ENCODE results near the gene FAM47C. TPM values are rescaled to one million over a fixed set of nuclear protein-coding genes. Genes with fewer than 3 reads are reported as not detected.
"Not testable (repeated sequence)": the region's sequence is repeated elsewhere in the genome, so short reads cannot be mapped to it uniquely, and the experiment has no call there.

Gene FAM47C
- total and polyA plus RNA-seq, 5 donors, result not detected

GRCh38 chrX:37000140-37000539 lies 8.0 kb upstream of the FAM47C start:
- 48% methylated on average over 9 of the region's 9 CpGs for WGBS
- no peak for ATAC-seq

GRCh38 chrX:37010496-37010895 lies 2.3 kb downstream of the FAM47C start:
- 94% methylated on average over 22 of the region's 22 CpGs for WGBS
- H3K4me1 ChIP-seq (ENCODE audit: control insufficient read depth, insufficient read depth, low read length), result no peaks in the 10 kb centered on the region
- no peak overlapping the region for H3K4me3 ChIP-seq (ENCODE audit: low read length)
- ATAC-seq (no peak), DNase-seq (peak in 1 of 3 donors; percentile 27)
- intact Hi-C loops (cut with DNase I), result no loop called here
- H3K9me3 ChIP-seq (ENCODE audit: control insufficient read depth, low read length), result no peaks in the 10 kb centered on the region
- no peak overlapping the region for H3K27ac ChIP-seq (ENCODE audit: low read length)
- H3K27me3 ChIP-seq (ENCODE audit: control insufficient read depth, insufficient read depth), result no peaks in the 10 kb centered on the region

More at GRCh38 chrX:37000140-37000539, 8.0 kb upstream of the FAM47C start:
- Histone ChIP-seq H3K4me3 (ENCODE audit: low read length) (no peak overlapping the region), H3K4me1 (ENCODE audit: control insufficient read depth, insufficient read depth, low read length) (no peaks in the 10 kb centered on the region), H3K27ac (ENCODE audit: low read length) (no peak overlapping the region), H3K9me3 (ENCODE audit: control insufficient read depth, low read length) (no peaks in the 10 kb centered on the region), H3K27me3 (ENCODE audit: control insufficient read depth, insufficient read depth) (no peaks in the 10 kb centered on the region)
- intact Hi-C loops (cut with DNase I), result no loop called here
- no peak for DNase-seq

GRCh38 chrX:37034260-37034659 lies 26.1 kb downstream of the FAM47C start:
- H3K4me3 ChIP-seq (ENCODE audit: low read length); H3K27me3 ChIP-seq (ENCODE audit: control insufficient read depth, insufficient read depth); ATAC-seq; intact Hi-C loops (cut with DNase I); H3K27ac ChIP-seq (ENCODE audit: low read length); DNase-seq; H3K9me3 ChIP-seq (ENCODE audit: control insufficient read depth, low read length); H3K4me1 ChIP-seq (ENCODE audit: control insufficient read depth, insufficient read depth, low read length): not testable (repeated sequence)
- WGBS, result 50% methylated on average over 1 of the region's 1 CpG

GRCh38 chrX:37036674-37037220 lies 28.6 kb downstream of the FAM47C start:
- H3K9me3 ChIP-seq (ENCODE audit: control insufficient read depth, low read length); H3K4me3 ChIP-seq (ENCODE audit: low read length); ATAC-seq; H3K4me1 ChIP-seq (ENCODE audit: control insufficient read depth, insufficient read depth, low read length); H3K27ac ChIP-seq (ENCODE audit: low read length); intact Hi-C loops (cut with DNase I); DNase-seq; H3K27me3 ChIP-seq (ENCODE audit: control insufficient read depth, insufficient read depth): not testable (repeated sequence)
- 90% methylated on average over 7 of the region's 7 CpGs for WGBS

GRCh38 chrX:37038814-37039213 lies 30.6 kb downstream of the FAM47C start:
- WGBS, result no CpG with 5 or more reads among the region's 1 CpG
- H3K9me3 ChIP-seq (ENCODE audit: control insufficient read depth, low read length); intact Hi-C loops (cut with DNase I): not testable (repeated sequence)

GRCh38 chrX:37042956-37043885 lies 35.1 kb downstream of the FAM47C start:
- WGBS, result 95% methylated on average over 51 of the region's 56 CpGs
- DNase-seq, result peak in 1 of 3 donors; percentile 53
- H3K9me3 ChIP-seq (ENCODE audit: control insufficient read depth, low read length); H3K4me1 ChIP-seq (ENCODE audit: control insufficient read depth, insufficient read depth, low read length); H3K4me3 ChIP-seq (ENCODE audit: low read length); H3K27me3 ChIP-seq (ENCODE audit: control insufficient read depth, insufficient read depth); intact Hi-C loops (cut with DNase I); ATAC-seq; H3K27ac ChIP-seq (ENCODE audit: low read length): not testable (repeated sequence)

More at GRCh38 chrX:37038814-37039213, 30.6 kb downstream of the FAM47C start:
- not testable (repeated sequence) for H3K27ac ChIP-seq (ENCODE audit: low read length); H3K27me3 ChIP-seq (ENCODE audit: control insufficient read depth, insufficient read depth); DNase-seq; ATAC-seq; H3K4me3 ChIP-seq (ENCODE audit: low read length); H3K4me1 ChIP-seq (ENCODE audit: control insufficient read depth, insufficient read depth, low read length)

GRCh38 chrX:37047776-37048175 lies 39.6 kb downstream of the FAM47C start:
- no peak for ATAC-seq
- intact Hi-C loops (cut with DNase I), result no loop called here
- Histone ChIP-seq H3K4me1 (ENCODE audit: control insufficient read depth, insufficient read depth, low read length) (no peaks in the 10 kb centered on the region), H3K4me3 (ENCODE audit: low read length) (no peak overlapping the region), H3K27ac (ENCODE audit: low read length) (no peak overlapping the region), H3K27me3 (ENCODE audit: control insufficient read depth, insufficient read depth) (no peaks in the 10 kb centered on the region), H3K9me3 (ENCODE audit: control insufficient read depth, low read length) (no peaks in the 10 kb centered on the region)
- 69% methylated on average over 4 of the region's 4 CpGs for WGBS
- DNase-seq, result no peak

GRCh38 chrX:37057572-37057971 lies 49.4 kb downstream of the FAM47C start:
- H3K27me3 ChIP-seq (ENCODE audit: control insufficient read depth, insufficient read depth); ATAC-seq; H3K27ac ChIP-seq (ENCODE audit: low read length); DNase-seq; H3K4me1 ChIP-seq (ENCODE audit: control insufficient read depth, insufficient read depth, low read length); intact Hi-C loops (cut with DNase I); H3K9me3 ChIP-seq (ENCODE audit: control insufficient read depth, low read length); H3K4me3 ChIP-seq (ENCODE audit: low read length): not testable (repeated sequence)

GRCh38 chrX:37060999-37061398 lies 52.8 kb downstream of the FAM47C start:
- intact Hi-C loops (cut with DNase I), result no loop called here
- ATAC-seq, result no peak

More at GRCh38 chrX:37060999-37061398, 52.8 kb downstream of the FAM47C start:
- Histone ChIP-seq H3K4me3 (ENCODE audit: low read length) (no peak overlapping the region), H3K27ac (ENCODE audit: low read length) (no peak overlapping the region), H3K27me3 (ENCODE audit: control insufficient read depth, insufficient read depth) (no peaks in the 10 kb centered on the region), H3K9me3 (ENCODE audit: control insufficient read depth, low read length) (no peaks in the 10 kb centered on the region), H3K4me1 (ENCODE audit: control insufficient read depth, insufficient read depth, low read length) (no peaks in the 10 kb centered on the region)
- 0% methylated on average over 3 of the region's 3 CpGs for WGBS
- DNase-seq, result no peak
